Mucosa of descending colon (tissue), 3 donors: ENCODE results near the gene MSANTD1. TPM values are rescaled to one million over a fixed set of nuclear protein-coding genes. Genes with fewer than 3 reads are reported as not detected.

Experiments used
- ATAC-seq: fragments of 200-7000 bp; cut with Tn5 transposase; one replicate; pipeline ENCODE4 v1.9.1; 2020; ENCODE audit warnings: mild to moderate bottlenecking, moderate library complexity
- DNase-seq, 3 donors: peaks; one replicate each; pipeline ENCODE4 v3.0.0-alpha.2; 2020
- H3K36me3 ChIP-seq: fragments of 200-600 bp; one replicate; pipeline ENCODE4 v1.8.0; 2021; ENCODE audit warnings: low read depth, mild to moderate bottlenecking
- H3K4me1 ChIP-seq: fragments of 200-600 bp; one replicate; pipeline ENCODE4 v1.8.0; 2021; ENCODE audit warnings: low read depth, mild to moderate bottlenecking
- H3K4me3 ChIP-seq: fragments of 200-600 bp; one replicate; pipeline ENCODE4 v1.8.0; 2021; ENCODE audit warnings: mild to moderate bottlenecking
- H3K9me3 ChIP-seq: fragments of 200-600 bp; one replicate; pipeline ENCODE4 v1.8.0; 2021; ENCODE audit warnings: mild to moderate bottlenecking
- intact Hi-C, 2 donors: fragments of 100-400 bp; cut with DNase I in 1 of 2; cut with micrococcal nuclease in 1 of 2; formaldehyde crosslinking; loops; one replicate each; pipeline versions ENCODE4 v1.11.0 to v1.11.1; 2022; cut with DNase I, micrococcal nuclease
- total RNA-seq, 3 donors: library from RNA; stranded (reverse); fragmentation: NEBNext Ultra II Directional in 2 of 3; extraction: Animal tissue kit (Norgen Biotek cat#: 25700) in 2 of 3; gene quantifications; one replicate each; pipeline versions ENCODE4 v1.2.1 to v1.2.4, GENCODE V29; 2021 to 2023
- TF ChIP-seq, protein P1 (sequence below): fragments of 200-600 bp; IDR thresholded peaks from one replicate; pipeline ENCODE4 v1.8.0; 2022; ENCODE audit warnings: antibody characterized with exemption, mild to moderate bottlenecking
- donor health status: DM: no; HTN: no; CAD: no; lungs with moderate emphysema.
- donor health status: DM: no; HTN: no; CAD: no.
- donor health status: DM: no; HTN: yes; CAD: no.

Gene MSANTD1
- total RNA-seq, 3 donors from 2014 or later, result 0.58 to 1.3 (median 0.69) TPM

DNA sequence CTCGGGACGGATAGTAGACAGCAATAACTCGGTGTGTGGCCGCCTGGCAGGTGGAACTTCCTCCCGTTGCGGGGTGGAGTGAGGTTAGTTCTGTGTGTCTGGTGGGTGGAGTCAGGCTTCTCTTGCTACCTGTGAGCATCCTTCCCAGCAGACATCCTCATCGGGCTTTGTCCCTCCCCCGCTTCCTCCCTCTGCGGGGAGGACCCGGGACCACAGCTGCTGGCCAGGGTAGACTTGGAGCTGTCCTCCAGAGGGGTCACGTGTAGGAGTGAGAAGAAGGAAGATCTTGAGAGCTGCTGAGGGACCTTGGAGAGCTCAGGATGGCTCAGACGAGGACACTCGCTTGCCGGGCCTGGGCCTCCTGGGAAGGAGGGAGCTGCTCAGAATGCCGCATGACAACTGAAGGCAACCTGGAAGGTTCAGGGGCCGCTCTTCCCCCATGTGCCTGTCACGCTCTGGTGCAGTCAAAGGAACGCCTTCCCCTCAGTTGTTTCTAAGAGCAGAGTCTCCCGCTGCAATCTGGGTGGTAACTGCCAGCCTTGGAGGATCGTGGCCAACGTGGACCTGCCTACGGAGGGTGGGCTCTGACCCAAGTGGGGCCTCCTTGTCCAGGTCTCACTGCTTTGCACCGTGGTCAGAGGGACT, 5.7 kb upstream of the MSANTD1 start:
- H3K4me3 ChIP-seq, result no peak overlapping the region
- DNase-seq (peak in 1 of 3 donors; percentile 23), ATAC-seq (no peak)
- no peaks in the 10 kb centered on the region for H3K9me3 ChIP-seq
- no peaks in the 10 kb centered on the region for H3K36me3 ChIP-seq
- H3K4me1 ChIP-seq, result no peaks in the 10 kb centered on the region
- intact Hi-C loops, result no loop called here
- TF ChIP-seq, protein P1, sequence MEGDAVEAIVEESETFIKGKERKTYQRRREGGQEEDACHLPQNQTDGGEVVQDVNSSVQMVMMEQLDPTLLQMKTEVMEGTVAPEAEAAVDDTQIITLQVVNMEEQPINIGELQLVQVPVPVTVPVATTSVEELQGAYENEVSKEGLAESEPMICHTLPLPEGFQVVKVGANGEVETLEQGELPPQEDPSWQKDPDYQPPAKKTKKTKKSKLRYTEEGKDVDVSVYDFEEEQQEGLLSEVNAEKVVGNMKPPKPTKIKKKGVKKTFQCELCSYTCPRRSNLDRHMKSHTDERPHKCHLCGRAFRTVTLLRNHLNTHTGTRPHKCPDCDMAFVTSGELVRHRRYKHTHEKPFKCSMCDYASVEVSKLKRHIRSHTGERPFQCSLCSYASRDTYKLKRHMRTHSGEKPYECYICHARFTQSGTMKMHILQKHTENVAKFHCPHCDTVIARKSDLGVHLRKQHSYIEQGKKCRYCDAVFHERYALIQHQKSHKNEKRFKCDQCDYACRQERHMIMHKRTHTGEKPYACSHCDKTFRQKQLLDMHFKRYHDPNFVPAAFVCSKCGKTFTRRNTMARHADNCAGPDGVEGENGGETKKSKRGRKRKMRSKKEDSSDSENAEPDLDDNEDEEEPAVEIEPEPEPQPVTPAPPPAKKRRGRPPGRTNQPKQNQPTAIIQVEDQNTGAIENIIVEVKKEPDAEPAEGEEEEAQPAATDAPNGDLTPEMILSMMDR, result no peak

DNA sequence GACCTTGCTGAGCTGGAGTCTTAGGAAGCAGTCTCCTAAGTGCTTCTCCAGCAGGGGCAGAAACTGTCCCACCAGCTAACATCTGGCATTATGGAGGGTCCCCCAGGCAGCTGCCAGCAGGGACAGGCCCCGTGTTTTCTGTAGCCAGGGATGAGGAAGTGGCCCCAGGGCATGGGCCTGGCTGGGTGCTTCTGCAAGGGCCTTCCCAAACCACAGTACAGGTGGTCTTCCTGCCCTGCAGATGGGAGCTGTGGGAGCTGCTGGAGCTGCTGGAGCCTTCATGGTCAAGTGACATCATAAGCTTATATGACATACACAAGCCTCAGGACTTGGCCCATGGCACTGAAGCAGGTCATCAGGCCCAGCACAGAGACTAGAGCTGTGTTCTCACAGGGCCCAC, 5.0 kb upstream of the MSANTD1 start:
- Histone ChIP-seq H3K4me1 (no peaks in the 10 kb centered on the region), H3K36me3 (no peaks in the 10 kb centered on the region), H3K9me3 (no peaks in the 10 kb centered on the region), H3K4me3 (no peak overlapping the region)
- ATAC-seq (no peak), DNase-seq (no peak)
- intact Hi-C loops, result no loop called here
- TF ChIP-seq, protein P1, result no peak

DNA sequence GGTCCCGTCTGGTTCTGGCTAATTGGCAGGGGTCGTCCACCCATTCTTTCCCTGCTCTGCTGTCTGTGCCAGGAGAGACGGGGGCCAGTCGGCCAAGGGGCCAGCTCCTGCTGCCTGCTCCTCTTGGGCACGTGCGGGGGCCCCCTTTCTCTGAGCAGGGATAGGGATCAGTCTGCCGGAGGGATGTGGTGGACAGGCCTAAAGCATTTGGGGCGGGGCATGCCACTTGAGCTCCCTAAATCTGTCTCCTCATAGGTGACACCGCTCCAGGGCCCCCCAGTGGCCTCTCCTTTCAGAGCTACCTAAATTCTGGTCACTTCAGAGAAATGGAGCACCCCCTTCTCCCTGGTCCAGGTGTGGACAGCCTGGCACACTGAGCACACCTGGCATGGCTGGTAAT, 4.2 kb upstream of the MSANTD1 start:
- Histone ChIP-seq H3K4me1 (no peaks in the 10 kb centered on the region), H3K4me3 (no peak overlapping the region), H3K36me3 (no peaks in the 10 kb centered on the region)

DNA sequence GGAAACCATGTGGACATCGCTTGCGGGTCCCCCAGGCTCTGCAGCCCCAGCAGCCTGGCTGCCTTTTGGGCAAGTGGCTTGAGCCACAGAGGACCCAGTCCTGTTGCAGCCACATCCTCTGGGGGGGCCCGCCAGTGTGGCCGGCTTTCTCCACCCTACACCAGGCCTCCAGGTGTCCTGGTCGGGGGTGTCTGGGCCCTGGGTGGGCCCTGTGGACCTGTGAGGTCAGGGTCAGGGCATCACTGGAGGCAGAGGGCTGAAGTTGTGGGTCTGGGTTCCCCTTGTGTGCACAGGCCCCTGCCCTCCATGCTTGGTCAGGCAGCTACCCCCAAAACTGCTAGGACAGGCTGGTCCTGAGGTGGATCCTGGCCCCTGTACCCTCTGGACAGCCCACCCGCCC, 3.3 kb upstream of the MSANTD1 start:
- Histone ChIP-seq H3K36me3 (no peaks in the 10 kb centered on the region), H3K9me3 (no peaks in the 10 kb centered on the region), H3K4me3 (no peak overlapping the region), H3K4me1 (no peaks in the 10 kb centered on the region)
- TF ChIP-seq, protein P1, result no peak
- ATAC-seq, result no peak
- intact Hi-C loops, result no loop called here
- no peak for DNase-seq

More for the DNA sequence above, 4.2 kb upstream of the MSANTD1 start:
- no peaks in the 10 kb centered on the region for H3K9me3 ChIP-seq
- TF ChIP-seq, protein P1, result no peak
- no peak for DNase-seq
- no peak for ATAC-seq
- intact Hi-C loops, result no loop called here

DNA sequence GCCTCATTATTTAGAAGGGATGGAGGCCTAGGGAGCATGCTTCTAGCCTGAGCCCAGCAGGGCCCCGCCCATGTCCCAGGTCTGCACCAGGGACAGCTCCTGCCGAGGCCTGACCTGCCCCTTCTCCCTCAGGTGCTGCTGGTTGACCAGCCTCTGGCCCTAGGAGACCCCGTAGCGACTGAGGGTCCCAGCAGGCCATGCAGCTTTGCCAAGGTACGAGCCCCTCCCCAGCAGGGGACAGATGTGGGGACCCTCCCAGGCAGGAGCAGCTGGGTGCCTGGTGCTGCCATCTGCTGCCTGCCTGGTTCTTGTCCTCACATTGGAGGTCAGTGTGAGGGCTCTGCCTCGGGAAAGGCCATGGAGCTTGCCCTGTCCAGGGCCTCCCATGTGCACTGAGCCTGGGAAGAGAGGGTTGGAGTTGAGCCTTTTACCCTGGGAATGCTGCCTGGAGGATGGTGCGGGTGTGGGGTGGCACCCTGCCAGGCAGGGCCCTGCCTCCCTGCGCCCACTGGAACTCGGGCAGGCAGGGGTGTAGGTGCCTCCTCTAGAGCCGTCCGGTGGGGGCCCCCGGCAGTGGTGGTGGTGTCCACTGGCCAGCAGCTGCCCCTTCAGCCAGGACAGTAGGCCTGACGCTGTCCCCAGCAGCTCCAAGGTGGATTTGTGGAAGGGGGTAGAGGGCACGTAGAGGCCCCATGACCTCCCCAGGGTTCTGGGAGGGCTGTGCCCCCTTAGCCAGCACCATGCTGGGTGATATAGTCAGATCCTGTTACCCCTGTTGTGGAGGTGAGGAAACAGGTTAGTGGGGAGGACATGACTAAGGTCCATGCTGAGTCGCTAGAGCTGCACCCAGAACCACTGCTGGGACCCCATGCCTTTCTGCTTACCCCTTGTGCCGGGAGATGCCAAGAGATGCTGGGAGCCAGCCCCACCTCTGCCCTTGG, 2.2 kb upstream of the MSANTD1 start:
- ATAC-seq (peak; percentile 13), DNase-seq (no peak)
- intact Hi-C loops, result no loop called here
- TF ChIP-seq, protein P1, result no peak
- Histone ChIP-seq H3K4me3 (no peak overlapping the region), H3K36me3 (no peaks in the 10 kb centered on the region), H3K4me1 (no peaks in the 10 kb centered on the region), H3K9me3 (no peaks in the 10 kb centered on the region)
